H9 (cell line): ENCODE measurements around the gene UST. TPM values are rescaled to one million over a fixed set of nuclear protein-coding genes. Genes with fewer than 3 reads are reported as not detected.

Source experiments
- DNase-seq: peaks from one replicate; pipeline ENCODE4 v3.0.0-alpha.2; 2017
- H2AFZ ChIP-seq: one replicate; pipeline ENCODE4 v1.6.1; 2013; ENCODE audit warnings: mild to moderate bottlenecking, low read length, control low read depth, moderate library complexity
- H2AK5ac ChIP-seq: 2 replicates; pipeline ENCODE4 v1.6.1; 2013; ENCODE audit warnings: low read length, control low read depth, mixed read lengths; ENCODE audit not compliant: insufficient read length
- H2BK120ac ChIP-seq: one replicate; pipeline ENCODE4 v1.6.1; 2013; ENCODE audit warnings: low read depth, mild to moderate bottlenecking, low read length, control low read depth, inconsistent platforms; ENCODE audit not compliant: poor library complexity, severe bottlenecking
- H2BK12ac ChIP-seq: 2 replicates; pipeline ENCODE4 v1.6.1; 2013; ENCODE audit warnings: low read length, control low read depth, mixed read lengths, low read depth; ENCODE audit not compliant: insufficient read length
- H2BK15ac ChIP-seq: 2 replicates; pipeline ENCODE4 v1.6.1; 2013; ENCODE audit warnings: low read depth, low read length, control low read depth
- H2BK20ac ChIP-seq: one replicate; pipeline ENCODE4 v1.6.1; 2013; ENCODE audit warnings: low read depth, mild to moderate bottlenecking, low read length, control low read depth, inconsistent platforms; ENCODE audit not compliant: poor library complexity, severe bottlenecking
- H2BK5ac ChIP-seq: 2 replicates; pipeline ENCODE4 v1.6.1; 2013; ENCODE audit warnings: low read length, control low read depth, mixed read lengths; ENCODE audit not compliant: insufficient read length
- H3K14ac ChIP-seq: 2 replicates; pipeline ENCODE4 v1.6.1; 2013; ENCODE audit warnings: low read length, control low read depth; ENCODE audit not compliant: insufficient read depth
- H3K18ac ChIP-seq: 2 replicates; pipeline ENCODE4 v1.6.1; 2013; ENCODE audit warnings: low read depth, mild to moderate bottlenecking, mixed read lengths, low read length, control low read depth; ENCODE audit not compliant: insufficient read length
- H3K23ac ChIP-seq: 2 replicates; pipeline ENCODE4 v1.6.1; 2013; ENCODE audit warnings: low read length, control low read depth, mixed read lengths, low read depth; ENCODE audit not compliant: insufficient read length
- H3K23me2 ChIP-seq: 2 replicates; pipeline ENCODE4 v1.6.1; 2013; ENCODE audit warnings: low read depth, mild to moderate bottlenecking, mixed read lengths, low read length, control low read depth; ENCODE audit not compliant: insufficient read length, poor library complexity, severe bottlenecking
- H3K27ac ChIP-seq: 2 replicates; pipeline ENCODE4 v1.5.1; 2013; ENCODE audit warnings: low read length, control low read depth, mixed read lengths, low read depth; ENCODE audit not compliant: insufficient read length
- H3K27me3 ChIP-seq: 2 replicates; pipeline ENCODE4 v1.6.1; 2013; ENCODE audit warnings: low read length, control low read depth, inconsistent platforms; ENCODE audit not compliant: insufficient read depth
- H3K4ac ChIP-seq: 2 replicates; pipeline ENCODE4 v1.6.1; 2013; ENCODE audit warnings: low read depth, mild to moderate bottlenecking, control low read depth, inconsistent platforms, low read length, moderate library complexity
- H3K4me1 ChIP-seq: 2 replicates; pipeline ENCODE4 v1.6.1; 2013; ENCODE audit warnings: low read length, control low read depth, inconsistent platforms; ENCODE audit not compliant: insufficient read depth
- H3K4me2 ChIP-seq: 2 replicates; pipeline ENCODE4 v1.6.1; 2013; ENCODE audit warnings: low read length, control low read depth, mixed read lengths; ENCODE audit not compliant: insufficient read length, insufficient read depth
- H3K56ac ChIP-seq: 2 replicates; pipeline ENCODE4 v1.6.1; 2013; ENCODE audit warnings: low read depth, mild to moderate bottlenecking, mixed read lengths, low read length, control low read depth; ENCODE audit not compliant: insufficient read length
- H3K79me1 ChIP-seq: 2 replicates; pipeline ENCODE4 v1.6.1; 2013; ENCODE audit warnings: low read depth, mild to moderate bottlenecking, moderate library complexity, low read length, control low read depth, inconsistent platforms; ENCODE audit not compliant: insufficient read depth, poor library complexity, severe bottlenecking
- H3K79me2 ChIP-seq: 2 replicates; pipeline ENCODE4 v1.6.1; 2013; ENCODE audit warnings: low read length, control low read depth, inconsistent platforms; ENCODE audit not compliant: insufficient read depth
- H3K9ac ChIP-seq: 2 replicates; pipeline ENCODE4 v1.6.1; 2013; ENCODE audit warnings: low read length, control low read depth, mixed read lengths; ENCODE audit not compliant: insufficient read length; ENCODE audit errors: extremely low read depth
- H3K9me3 ChIP-seq: one replicate; pipeline ENCODE4 v1.6.1; 2013; ENCODE audit warnings: low read depth, low read length, inconsistent platforms; ENCODE audit not compliant: control insufficient read depth
- H3T11ph ChIP-seq: one replicate; pipeline ENCODE4 v1.6.1; 2013; ENCODE audit warnings: mild to moderate bottlenecking, low read length, control low read depth, inconsistent platforms
- H4K20me1 ChIP-seq: one replicate; pipeline ENCODE4 v1.6.1; 2013; ENCODE audit not compliant: control insufficient read depth, insufficient read length, insufficient read depth
- H4K5ac ChIP-seq: 2 replicates; pipeline ENCODE4 v1.6.1; 2013; ENCODE audit warnings: low read depth, mild to moderate bottlenecking, mixed read lengths, low read length, control low read depth; ENCODE audit not compliant: insufficient read length
- H4K8ac ChIP-seq: replicated peaks from 2 replicates; pipeline ENCODE4 v1.6.1; 2013; ENCODE audit warnings: low read length, control low read depth, mixed read lengths, low read depth; ENCODE audit not compliant: insufficient read length
- H4K91ac ChIP-seq: 2 replicates; pipeline ENCODE4 v1.6.1; 2013; ENCODE audit warnings: low read depth, mild to moderate bottlenecking, moderate library complexity, mixed read lengths, low read length, control low read depth; ENCODE audit not compliant: insufficient read length
- H3K27ac Mint-ChIP-seq, 3 experiments: 2 replicates in 2 of 3; 3 replicates in 1 of 3; pipeline ENCODE4 v1.8.0; 2020 to 2021; ENCODE audit warnings: mixed read lengths in 3 of 3, mild to moderate bottlenecking in 1 of 3, moderate library complexity in 1 of 3
- H3K27me3 Mint-ChIP-seq: 2 replicates; pipeline ENCODE4 v1.8.0; 2021; ENCODE audit warnings: low read depth, mild to moderate bottlenecking, moderate library complexity, mixed read lengths
- H3K36me3 Mint-ChIP-seq, 3 experiments: 2 replicates in 2 of 3; 3 replicates in 1 of 3; pipeline ENCODE4 v1.8.0; 2020 to 2021; ENCODE audit warnings: low read depth in 3 of 3, mixed read lengths in 3 of 3; ENCODE audit not compliant: insufficient read depth in 1 of 3
- H3K4me1 Mint-ChIP-seq, 2 experiments: 2 replicates each; pipeline ENCODE4 v1.8.0; 2020; ENCODE audit warnings: mixed read lengths in 2 of 2
- H3K4me3 Mint-ChIP-seq, 2 experiments: 2 replicates in 1 of 2; 3 replicates in 1 of 2; pipeline ENCODE4 v1.8.0; 2020 to 2021; ENCODE audit warnings: mild to moderate bottlenecking in 2 of 2, mixed read lengths in 2 of 2, moderate library complexity in 1 of 2
- H3K9me3 Mint-ChIP-seq, 2 experiments: 2 replicates in 1 of 2; 3 replicates in 1 of 2; pipeline ENCODE4 v1.8.0; 2020; ENCODE audit warnings: mild to moderate bottlenecking in 2 of 2, mixed read lengths in 2 of 2, moderate library complexity in 1 of 2
- CTCF ChIP-seq: fragments of 200-600 bp; sonication (generic); conservative IDR thresholded peaks from 3 replicates; pipeline ENCODE4 v1.8.0; 2021; ENCODE audit warnings: antibody characterized with exemption, mild to moderate bottlenecking
- WGBS: extraction: QIAGEN DNeasy Blood & Tissue Kit; methylation state at CpG from one replicate; pipeline ENCODE4 v1.1.7; 2013; ENCODE audit warnings: missing lambda C conversion rate, low lambda C conversion rate, mixed read lengths; ENCODE audit not compliant: insufficient read length; ENCODE audit errors: extremely low coverage; 5-methylcytosine and 5-hydroxymethylcytosine counted together
- total RNA-seq: library from RNA; stranded (reverse); gene quantifications from 2 replicates; pipeline ENCODE4 v1.2.1, GENCODE V29; 2021

The UST gene
- total RNA-seq, 1 experiment from 2014 or later, result 14.4 TPM

GRCh38 chr6:149114167-149114566, 367.3 kb downstream of the UST start:
- Histone ChIP-seq H3K79me1 (no peaks in the 10 kb centered on the region), H4K5ac (no peak overlapping the region), H3K56ac (no peak overlapping the region), H2BK12ac (no peak overlapping the region), H3K9ac (no peak overlapping the region), H2BK15ac (no peak overlapping the region), H3K14ac (no peak overlapping the region), H3K27ac (no peak overlapping the region), H3T11ph (no peak overlapping the region), H3K18ac (no peak overlapping the region), H3K4me1 (no peaks in the 10 kb centered on the region), H4K20me1 (no peaks in the 10 kb centered on the region), H3K23ac (no peak overlapping the region), H3K9me3 (no peaks in the 10 kb centered on the region), H2AFZ (no peak overlapping the region), H2BK5ac (no peak overlapping the region), H2AK5ac (no peak overlapping the region), H3K79me2 (no peaks in the 10 kb centered on the region), H3K4me2 (no peak overlapping the region), H2BK20ac (no peak overlapping the region), H3K23me2 (no peaks in the 10 kb centered on the region), H3K27me3 (no peaks in the 10 kb centered on the region), H3K4ac (no peak overlapping the region), H4K8ac (no peak overlapping the region), H4K91ac (no peak overlapping the region), H2BK120ac (no peak overlapping the region)
- no peak for TF ChIP-seq CTCF
- WGBS, result no CpG with 5 or more reads among the region's 4 CpGs
- H3K4me3 Mint-ChIP-seq, result no peak overlapping the region
- H3K36me3 Mint-ChIP-seq, result peaks cover 0 to 10% (median 5%) of the 10 kb centered on the region in 3 experiments; a peak in 4 of 7 replicates
- no peak overlapping the region for H3K27ac Mint-ChIP-seq
- H3K27me3 Mint-ChIP-seq, result peaks cover 5% of the 10 kb centered on the region
- peaks cover 8 to 11% of the 10 kb centered on the region in 2 experiments for H3K9me3 Mint-ChIP-seq
- DNase-seq, result no peak
- no peaks in the 10 kb centered on the region for H3K4me1 Mint-ChIP-seq
